ENCODE measurements around the gene BMF.

The BMF gene

GRCh38 chr15:40043927-40044716, 64.6 kb downstream of the BMF start:
- no peak for DNase-seq
- Histone ChIP-seq H3K9me3 (ENCODE audit: severe bottlenecking) (no peaks in the 10 kb centered on the region), H3K36me3 (no peaks in the 10 kb centered on the region), H3K4me3 (ENCODE audit: low read depth, low read length) (no peak overlapping the region), H3K27me3 (ENCODE audit: insufficient read depth, low read depth, severe bottlenecking) (no peaks in the 10 kb centered on the region), H3K27ac (no peak overlapping the region)
- no peak for TF ChIP-seq CTCF (IDR thresholded peaks at IDR 0.05; ENCODE audit: low read depth, low read length)

GRCh38 chr15:40042791-40043320, 65.8 kb downstream of the BMF start:
- no peak for DNase-seq
- peaks cover 4% of the 10 kb centered on the region for H3K36me3 ChIP-seq
- H3K27me3 ChIP-seq (ENCODE audit: insufficient read depth, low read depth, severe bottlenecking), result no peaks in the 10 kb centered on the region
- no peak for TF ChIP-seq CTCF (IDR thresholded peaks at IDR 0.05; ENCODE audit: low read depth, low read length)
- H3K9me3 ChIP-seq (ENCODE audit: severe bottlenecking), result no peaks in the 10 kb centered on the region
- H3K27ac ChIP-seq, result no peak overlapping the region
- H3K4me3 ChIP-seq (ENCODE audit: low read depth, low read length), result no peak overlapping the region

DNA sequence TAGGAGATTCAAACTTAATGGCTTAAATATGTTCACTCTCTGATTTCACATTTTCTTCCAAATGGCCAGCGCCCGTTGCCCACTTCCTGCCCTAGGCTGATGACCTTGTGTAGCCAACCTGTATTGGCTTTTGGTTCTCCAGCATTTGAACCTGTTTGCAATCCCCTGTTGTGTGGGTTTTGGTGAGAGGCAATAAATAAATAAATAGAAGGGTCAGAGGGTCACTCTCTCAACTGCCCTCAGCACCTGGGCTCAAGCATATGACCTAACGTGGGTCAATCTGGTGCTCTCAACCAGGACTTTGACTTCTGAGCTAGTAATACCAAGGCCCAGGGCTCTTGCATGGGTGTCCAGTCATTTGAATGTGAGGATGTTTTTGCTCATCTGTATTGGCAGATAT, 67.9 kb downstream of the BMF start:
- TF ChIP-seq CTCF (IDR thresholded peaks at IDR 0.05; ENCODE audit: low read depth, low read length), result no peak

DNA sequence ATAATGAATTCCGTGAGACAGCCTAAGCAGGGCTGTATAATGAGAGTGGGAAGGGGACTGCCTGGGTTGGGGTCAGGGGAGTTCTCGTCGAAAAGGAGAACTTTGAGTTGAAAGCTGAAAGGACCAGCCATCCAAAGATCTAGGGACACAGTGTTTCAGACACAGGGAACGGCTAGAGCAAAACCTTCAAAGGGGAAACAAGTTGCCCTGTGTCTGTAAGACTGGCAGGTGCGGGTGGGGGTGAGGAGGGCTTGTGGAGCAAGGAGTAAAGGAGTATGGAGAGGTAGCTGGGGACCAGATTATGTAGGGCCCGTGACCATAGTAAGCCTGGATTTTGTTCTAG, 68.4 kb downstream of the BMF start:
- no peak overlapping the region for H3K27ac ChIP-seq
- no peak overlapping the region for H3K4me3 ChIP-seq (ENCODE audit: low read depth, low read length)
- no peaks in the 10 kb centered on the region for H3K9me3 ChIP-seq (ENCODE audit: severe bottlenecking)
- no peaks in the 10 kb centered on the region for H3K27me3 ChIP-seq (ENCODE audit: insufficient read depth, low read depth, severe bottlenecking)
- no peak for DNase-seq
- peaks cover 26% of the 10 kb centered on the region for H3K36me3 ChIP-seq
- no peak for TF ChIP-seq CTCF (IDR thresholded peaks at IDR 0.05; ENCODE audit: low read depth, low read length)

More for the DNA sequence above, 67.9 kb downstream of the BMF start:
- Histone ChIP-seq H3K4me3 (ENCODE audit: low read depth, low read length) (no peak overlapping the region), H3K36me3 (peaks cover 21% of the 10 kb centered on the region), H3K27me3 (ENCODE audit: insufficient read depth, low read depth, severe bottlenecking) (no peaks in the 10 kb centered on the region), H3K27ac (no peak overlapping the region), H3K9me3 (ENCODE audit: severe bottlenecking) (no peaks in the 10 kb centered on the region)
- DNase-seq, result no peak

DNA sequence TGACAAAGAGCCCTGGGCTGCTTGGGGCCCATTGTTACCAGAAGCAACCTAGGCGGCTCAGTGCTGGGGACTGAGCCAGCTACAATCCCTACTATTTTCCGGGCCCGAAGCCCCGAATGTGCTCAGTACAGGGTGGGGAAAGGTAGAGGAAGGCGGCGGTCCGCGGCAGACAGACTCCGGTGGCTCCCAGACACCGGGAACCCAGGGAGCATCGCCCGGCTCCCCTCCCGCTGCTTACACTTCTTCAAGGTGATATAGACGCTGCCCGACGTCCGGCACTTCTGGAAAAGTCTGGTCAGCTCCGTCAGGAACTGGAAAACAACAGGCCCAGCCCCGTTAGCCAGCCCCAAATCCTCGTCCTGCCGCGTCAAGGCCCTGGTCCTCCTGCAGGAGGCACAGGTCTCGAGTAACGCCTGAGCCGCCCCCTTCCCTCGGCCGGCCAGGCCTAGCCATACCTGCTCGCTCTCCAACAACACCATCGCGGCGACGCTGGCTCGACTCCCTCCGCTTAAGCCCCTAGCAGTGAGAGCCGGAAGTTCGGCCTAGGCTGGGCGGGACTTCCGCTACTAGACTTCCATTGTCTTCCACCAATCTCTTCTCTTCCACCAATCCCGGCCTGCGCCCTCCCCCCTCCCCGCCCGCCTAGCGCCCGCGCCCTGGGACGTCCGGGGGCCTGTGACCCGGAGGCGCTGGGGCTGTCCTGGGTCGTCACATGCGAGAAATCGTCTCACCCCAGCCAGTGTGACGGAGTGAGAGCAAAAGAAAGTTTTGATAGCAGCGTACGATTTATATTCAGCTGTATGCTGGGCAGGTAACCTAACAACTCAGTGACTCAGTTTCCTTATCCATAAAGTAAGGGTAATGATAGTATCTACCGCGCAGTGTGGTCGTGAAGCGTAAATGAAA, 69.8 kb downstream of the BMF start, which contains the start of gene SRP14:
SRP14 (minus strand) TSS at position 544 of the 906 bp plus-strand sequence; CDS start at position 479, 65 bp downstream.
- TF ChIP-seq CTCF (IDR thresholded peaks at IDR 0.05; ENCODE audit: low read depth, low read length), result no peak

More for the DNA sequence above, 69.8 kb downstream of the BMF start, which contains the start of gene SRP14:
- Histone ChIP-seq H3K27ac (peak within 1 kb of the TSS; percentile 92), H3K9me3 (ENCODE audit: severe bottlenecking) (no peaks in the 10 kb centered on the region), H3K36me3 (peaks cover 40% of the 10 kb centered on the region), H3K27me3 (ENCODE audit: insufficient read depth, low read depth, severe bottlenecking) (no peaks in the 10 kb centered on the region), H3K4me3 (ENCODE audit: low read depth, low read length) (peak within 1 kb of the TSS; percentile 99)
- DNase-seq, result peak; percentile 96
